Kidney (tissue), 14 donors: Measurements from ENCODE around the gene PTPRK. TPM values are rescaled to one million over a fixed set of nuclear protein-coding genes. Genes with fewer than 3 reads are reported as not detected.

ENCODE experiments used
- DNase-seq, 5 donors: peaks; one replicate each; pipeline ENCODE4 v3.0.0-alpha.2; 2013 to 2020
- FAIRE-seq: peaks from 2 replicates; lab custom pipeline; 2012; peaks lifted over from hg19 to GRCh38; lab: Jason Lieb, UNC
- H3K27ac ChIP-seq, 2 donors: one replicate each; pipeline ENCODE4 v1.7.0; 2013; ENCODE audit warnings: low read depth in 2 of 2, low read length in 2 of 2, inconsistent platforms in 1 of 2
- H3K27me3 ChIP-seq: one replicate; pipeline ENCODE4 v1.7.1; 2013; ENCODE audit warnings: low read length, inconsistent platforms; ENCODE audit not compliant: control insufficient read depth, insufficient read depth
- H3K36me3 ChIP-seq, 3 donors: one replicate each; pipeline versions ENCODE4 v1.7.0 to v1.7.1; 2013; ENCODE audit warnings: low read length in 3 of 3, control low read depth in 1 of 3, inconsistent platforms in 1 of 3; ENCODE audit not compliant: insufficient read depth in 3 of 3, control insufficient read depth in 2 of 3
- H3K4me1 ChIP-seq, 3 donors: one replicate each; pipeline versions ENCODE4 v1.7.0 to v1.7.1; 2013; ENCODE audit warnings: low read length in 3 of 3, inconsistent platforms in 1 of 3, low read depth in 1 of 3; ENCODE audit not compliant: control insufficient read depth in 2 of 3, insufficient read depth in 2 of 3
- H3K4me3 ChIP-seq, 3 donors: one replicate each; pipeline versions ENCODE4 v1.7.0 to v1.8.1; 2013; ENCODE audit warnings: low read length in 3 of 3, control low read depth in 1 of 3, inconsistent platforms in 1 of 3
- H3K9ac ChIP-seq, 3 donors: one replicate each; pipeline versions ENCODE4 v1.7.0 to v1.7.1; 2013; ENCODE audit warnings: low read length in 3 of 3, control low read depth in 1 of 3, inconsistent platforms in 1 of 3
- H3K9me3 ChIP-seq, 3 donors: one replicate each; pipeline versions ENCODE4 v1.7.0 to v1.7.1; 2013; ENCODE audit warnings: low read length in 3 of 3, control low read depth in 1 of 3, inconsistent platforms in 1 of 3; ENCODE audit not compliant: control insufficient read depth in 2 of 3, insufficient read depth in 1 of 3
- CTCF ChIP-seq: IDR thresholded peaks from 3 replicates; pipeline ENCODE4 v1.5.1; 2012; ENCODE audit warnings: mild to moderate bottlenecking, moderate library complexity, borderline replicate concordance; ENCODE audit not compliant: insufficient read depth; ENCODE audit errors: extremely low read depth
- intact Hi-C: fragments of 100-400 bp; cut with DNase I; formaldehyde crosslinking; loops from one replicate; pipeline ENCODE4 v1.11.1; 2022
- polyA plus RNA-seq: library from polyadenylated mRNA; stranded (reverse); fragments of 350-450 nt; fragmentation: Illumina TruSeq; extraction: RNeasy Lipid Tissue Mini Kit (QIAGEN cat#74804); gene quantifications from one replicate; pipeline ENCODE4 v1.2.3, GENCODE V29; 2014; ENCODE audit warnings: low read depth, low replicate concordance; ENCODE audit not compliant: insufficient read depth
- total RNA-seq: library from RNA; stranded (reverse); fragmentation: NEBNext Ultra II Directional; extraction: Animal tissue kit (Norgen Biotek cat#: 25700); gene quantifications from one replicate; pipeline ENCODE4 v1.2.1, GENCODE V29; 2021
- donor health status: control.
- donor health status: control.
- donor health status: control.
- donor health status: control.
- donor health status: control.
- donor health status: DM: yes; HTN: yes; CAD: no.
- donor health status: Normal renal cell carcinoma (clear cell type).

PTPRK gene
- total and polyA plus RNA-seq, 2 donors from 2014 or later: 9.2 to 72.8 TPM

GRCh38 chr6:127976796-127977195 lies 543.6 kb downstream of the PTPRK start:
- no peak for FAIRE-seq
- TF ChIP-seq CTCF: no peak
- H3K9me3 ChIP-seq: no peaks in the 10 kb centered on the region
- no peak for DNase-seq
- H3K27me3 ChIP-seq: no peaks in the 10 kb centered on the region
- H3K27ac ChIP-seq: no peak overlapping the region
- H3K36me3 ChIP-seq: peaks cover 4 to 19% (median 12%) of the 10 kb centered on the region in 3 donors
- no peak overlapping the region for H3K9ac ChIP-seq
- no peak overlapping the region for H3K4me3 ChIP-seq
- H3K4me1 ChIP-seq: no peaks in the 10 kb centered on the region
- intact Hi-C loops: no loop called here

- H3K36me3 ChIP-seq: peaks cover 2 to 15% (median 12%) of the 10 kb centered on the region in 3 donors
- H3K9ac ChIP-seq: no peak overlapping the region
- DNase-seq (no peak), FAIRE-seq (no peak)
- no peak for TF ChIP-seq CTCF
- intact Hi-C loops: no loop called here
- no peak overlapping the region for H3K4me3 ChIP-seq
- no peak overlapping the region for H3K27ac ChIP-seq
- H3K4me1 ChIP-seq: no peaks in the 10 kb centered on the region
- H3K27me3 ChIP-seq: no peaks in the 10 kb centered on the region
- no peaks in the 10 kb centered on the region for H3K9me3 ChIP-seq
Measured at GRCh38 chr6:127976111-127976510, 544.3 kb downstream of the PTPRK start.

- DNase-seq (no peak), FAIRE-seq (no peak)
- Histone ChIP-seq H3K9me3 (no peaks in the 10 kb centered on the region), H3K4me3 (no peak overlapping the region), H3K27ac (no peak overlapping the region), H3K36me3 (peaks cover 0 to 17% (median 7%) of the 10 kb centered on the region in 3 donors), H3K4me1 (no peaks in the 10 kb centered on the region), H3K27me3 (no peaks in the 10 kb centered on the region), H3K9ac (no peak overlapping the region)
- intact Hi-C loops: no loop called here
- TF ChIP-seq CTCF: no peak
Measured at GRCh38 chr6:127972815-127973214, 547.6 kb downstream of the PTPRK start.

- no peaks in the 10 kb centered on the region for H3K4me1 ChIP-seq
- H3K9ac ChIP-seq: no peak overlapping the region
- peaks cover 0 to 15% (median 7%) of the 10 kb centered on the region in 3 donors for H3K36me3 ChIP-seq
- no peak overlapping the region for H3K27ac ChIP-seq
- H3K27me3 ChIP-seq: no peaks in the 10 kb centered on the region
- no peak for TF ChIP-seq CTCF
- intact Hi-C loops: no loop called here
- DNase-seq: no peak
- no peak for FAIRE-seq
- no peak overlapping the region for H3K4me3 ChIP-seq
- no peaks in the 10 kb centered on the region for H3K9me3 ChIP-seq
Measured at GRCh38 chr6:127971945-127972391, 548.4 kb downstream of the PTPRK start.
